HepG2 (cell line): Measurements from ENCODE around the gene SPOCD1. TPM values are rescaled to one million over a fixed set of nuclear protein-coding genes. Genes with fewer than 3 reads are reported as not detected.

Experiments used
- CBFB ChIP-seq: sonication (generic); formaldehyde crosslinking; IDR thresholded peaks from 2 replicates; pipeline ENCODE4 v1.4.0; 2020; ENCODE audit warnings: missing genetic modification reagents
- CCDC6 ChIP-seq: sonication (generic); formaldehyde crosslinking; IDR thresholded peaks from 2 replicates; pipeline ENCODE4 v1.8.1; 2022; ENCODE audit warnings: mild to moderate bottlenecking, missing genetic modification reagents, moderate library complexity
- CREB1 ChIP-seq, 2 experiments: fragments of 450-650 bp in 1 of 2; IDR thresholded peaks; 2 replicates each; pipeline ENCODE4 v1.6.1; 2016 to 2017; ENCODE audit warnings: control low read depth in 1 of 2, mild to moderate bottlenecking in 1 of 2, missing compliant biosample characterization in 1 of 2, missing genetic modification characterization in 1 of 2
- HNRNPUL1 ChIP-seq: fragments of 200-400 bp; formaldehyde crosslinking; IDR thresholded peaks from 2 replicates; pipeline ENCODE4 v1.6.1; 2017; ENCODE audit warnings: low read depth, mild to moderate bottlenecking, low read length, moderate library complexity
- SAFB2 ChIP-seq: sonication (generic); formaldehyde crosslinking; IDR thresholded peaks from 2 replicates; pipeline ENCODE4 v1.5.1; 2020; ENCODE audit warnings: missing genetic modification reagents, low read depth, mild to moderate bottlenecking, borderline replicate concordance
- THAP11 ChIP-seq: IDR thresholded peaks from 2 replicates; pipeline ENCODE4 v1.6.1; 2016; ENCODE audit warnings: missing biosample characterization, missing genetic modification reagents
- ZNF589 ChIP-seq: sonication (generic); formaldehyde crosslinking; conservative IDR thresholded peaks from 2 replicates; pipeline ENCODE4 v1.8.0; 2022; ENCODE audit warnings: mild to moderate bottlenecking, moderate library complexity, missing genetic modification reagents
- polyA plus RNA-seq, 8 experiments: library from polyadenylated mRNA; depleted of rRNA in 3 of 8; stranded (reverse) in 7 of 8; unstranded in 1 of 8; fragments of >200 nt; fragmentation: Illumina TruSeq in 4 of 8; extraction: Trizol in 4 of 8; gene quantifications; 2 replicates each; pipeline versions ENCODE4 v1.2.1 to v1.2.3, GENCODE V29; 2011 to 2016; ENCODE audit warnings: low read depth in 4 of 8, missing spikeins in 1 of 8, mixed read lengths in 1 of 8; ENCODE audit not compliant: insufficient read depth in 1 of 8
- total RNA-seq, 5 experiments: library from RNA; depleted of rRNA; stranded (reverse); fragments of >200 nt; fragmentation: Illumina TruSeq; extraction: Trizol; gene quantifications; 2 replicates each; pipeline ENCODE4 v1.2.3, GENCODE V29; 2016; ENCODE audit warnings: low read depth in 1 of 5
- TF ChIP-seq, protein P1 (sequence below): sonication (generic); formaldehyde crosslinking; IDR thresholded peaks from 2 replicates; pipeline ENCODE4 v1.5.0; 2020; ENCODE audit warnings: mild to moderate bottlenecking, missing genetic modification reagents, borderline replicate concordance
- TF ChIP-seq, protein P2 (sequence below): sonication (generic); formaldehyde crosslinking; IDR thresholded peaks from 2 replicates; pipeline ENCODE4 v1.5.1; 2020; ENCODE audit warnings: mild to moderate bottlenecking, moderate library complexity, missing genetic modification reagents
- TF ChIP-seq, protein P3 (sequence below): sonication (generic); formaldehyde crosslinking; IDR thresholded peaks from 2 replicates; pipeline ENCODE4 v1.4.0; 2020; ENCODE audit warnings: missing genetic modification reagents
- TF ChIP-seq, protein P4 (sequence below): sonication (generic); formaldehyde crosslinking; IDR thresholded peaks from 2 replicates; pipeline ENCODE4 v1.8.0; 2022; ENCODE audit warnings: mild to moderate bottlenecking, missing genetic modification reagents, borderline replicate concordance
- TF ChIP-seq, protein P5 (sequence below): sonication (generic); formaldehyde crosslinking; IDR thresholded peaks from 2 replicates; pipeline ENCODE4 v1.5.0; 2020; ENCODE audit warnings: missing genetic modification reagents

The SPOCD1 gene
- total and polyA plus RNA-seq, 2 of the 13 experiments (the other 11 are each of a cell fraction or from before 2014, with no cell fraction given) = 0.24 to 0.29 TPM

DNA sequence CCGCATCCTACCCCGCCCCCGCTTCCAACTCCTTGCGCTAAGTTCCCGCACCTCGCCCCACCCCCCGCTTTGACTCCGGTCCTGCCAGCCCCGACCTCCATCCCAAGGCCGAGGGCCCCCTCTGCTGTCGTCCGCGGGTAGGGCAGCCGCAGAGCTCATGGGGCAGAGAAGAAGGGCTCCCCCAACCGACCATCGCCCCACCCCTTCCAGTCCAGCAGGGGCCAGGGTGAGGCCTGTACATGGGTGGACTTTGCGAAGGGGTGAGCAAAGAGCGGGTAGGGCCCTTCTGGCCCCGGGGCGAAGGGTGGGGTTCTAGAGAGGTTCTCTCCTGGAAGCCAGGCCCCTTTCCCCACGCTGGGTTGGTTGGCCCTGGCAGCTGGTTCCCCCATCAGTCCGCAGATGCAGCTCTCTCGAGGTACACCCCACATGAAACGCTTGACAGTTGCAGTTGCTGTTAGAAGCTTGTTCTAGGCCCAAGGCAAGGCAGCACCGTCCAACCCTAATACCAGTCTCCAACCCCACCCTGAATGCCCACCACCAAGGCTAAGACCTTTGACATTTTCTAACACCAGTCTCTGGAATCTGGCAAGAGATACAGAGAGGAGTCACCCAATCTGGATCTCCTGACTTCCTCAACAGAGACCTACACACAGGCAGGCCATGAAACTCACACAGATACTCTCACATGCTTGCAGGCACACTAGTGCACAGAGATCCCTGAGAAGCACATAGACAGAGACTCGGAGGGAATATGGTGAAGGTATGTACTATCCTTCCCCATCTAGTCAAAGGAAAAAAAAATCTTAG is 26.4 kb downstream of the SPOCD1 start (continued):
- TF ChIP-seq, protein P1, sequence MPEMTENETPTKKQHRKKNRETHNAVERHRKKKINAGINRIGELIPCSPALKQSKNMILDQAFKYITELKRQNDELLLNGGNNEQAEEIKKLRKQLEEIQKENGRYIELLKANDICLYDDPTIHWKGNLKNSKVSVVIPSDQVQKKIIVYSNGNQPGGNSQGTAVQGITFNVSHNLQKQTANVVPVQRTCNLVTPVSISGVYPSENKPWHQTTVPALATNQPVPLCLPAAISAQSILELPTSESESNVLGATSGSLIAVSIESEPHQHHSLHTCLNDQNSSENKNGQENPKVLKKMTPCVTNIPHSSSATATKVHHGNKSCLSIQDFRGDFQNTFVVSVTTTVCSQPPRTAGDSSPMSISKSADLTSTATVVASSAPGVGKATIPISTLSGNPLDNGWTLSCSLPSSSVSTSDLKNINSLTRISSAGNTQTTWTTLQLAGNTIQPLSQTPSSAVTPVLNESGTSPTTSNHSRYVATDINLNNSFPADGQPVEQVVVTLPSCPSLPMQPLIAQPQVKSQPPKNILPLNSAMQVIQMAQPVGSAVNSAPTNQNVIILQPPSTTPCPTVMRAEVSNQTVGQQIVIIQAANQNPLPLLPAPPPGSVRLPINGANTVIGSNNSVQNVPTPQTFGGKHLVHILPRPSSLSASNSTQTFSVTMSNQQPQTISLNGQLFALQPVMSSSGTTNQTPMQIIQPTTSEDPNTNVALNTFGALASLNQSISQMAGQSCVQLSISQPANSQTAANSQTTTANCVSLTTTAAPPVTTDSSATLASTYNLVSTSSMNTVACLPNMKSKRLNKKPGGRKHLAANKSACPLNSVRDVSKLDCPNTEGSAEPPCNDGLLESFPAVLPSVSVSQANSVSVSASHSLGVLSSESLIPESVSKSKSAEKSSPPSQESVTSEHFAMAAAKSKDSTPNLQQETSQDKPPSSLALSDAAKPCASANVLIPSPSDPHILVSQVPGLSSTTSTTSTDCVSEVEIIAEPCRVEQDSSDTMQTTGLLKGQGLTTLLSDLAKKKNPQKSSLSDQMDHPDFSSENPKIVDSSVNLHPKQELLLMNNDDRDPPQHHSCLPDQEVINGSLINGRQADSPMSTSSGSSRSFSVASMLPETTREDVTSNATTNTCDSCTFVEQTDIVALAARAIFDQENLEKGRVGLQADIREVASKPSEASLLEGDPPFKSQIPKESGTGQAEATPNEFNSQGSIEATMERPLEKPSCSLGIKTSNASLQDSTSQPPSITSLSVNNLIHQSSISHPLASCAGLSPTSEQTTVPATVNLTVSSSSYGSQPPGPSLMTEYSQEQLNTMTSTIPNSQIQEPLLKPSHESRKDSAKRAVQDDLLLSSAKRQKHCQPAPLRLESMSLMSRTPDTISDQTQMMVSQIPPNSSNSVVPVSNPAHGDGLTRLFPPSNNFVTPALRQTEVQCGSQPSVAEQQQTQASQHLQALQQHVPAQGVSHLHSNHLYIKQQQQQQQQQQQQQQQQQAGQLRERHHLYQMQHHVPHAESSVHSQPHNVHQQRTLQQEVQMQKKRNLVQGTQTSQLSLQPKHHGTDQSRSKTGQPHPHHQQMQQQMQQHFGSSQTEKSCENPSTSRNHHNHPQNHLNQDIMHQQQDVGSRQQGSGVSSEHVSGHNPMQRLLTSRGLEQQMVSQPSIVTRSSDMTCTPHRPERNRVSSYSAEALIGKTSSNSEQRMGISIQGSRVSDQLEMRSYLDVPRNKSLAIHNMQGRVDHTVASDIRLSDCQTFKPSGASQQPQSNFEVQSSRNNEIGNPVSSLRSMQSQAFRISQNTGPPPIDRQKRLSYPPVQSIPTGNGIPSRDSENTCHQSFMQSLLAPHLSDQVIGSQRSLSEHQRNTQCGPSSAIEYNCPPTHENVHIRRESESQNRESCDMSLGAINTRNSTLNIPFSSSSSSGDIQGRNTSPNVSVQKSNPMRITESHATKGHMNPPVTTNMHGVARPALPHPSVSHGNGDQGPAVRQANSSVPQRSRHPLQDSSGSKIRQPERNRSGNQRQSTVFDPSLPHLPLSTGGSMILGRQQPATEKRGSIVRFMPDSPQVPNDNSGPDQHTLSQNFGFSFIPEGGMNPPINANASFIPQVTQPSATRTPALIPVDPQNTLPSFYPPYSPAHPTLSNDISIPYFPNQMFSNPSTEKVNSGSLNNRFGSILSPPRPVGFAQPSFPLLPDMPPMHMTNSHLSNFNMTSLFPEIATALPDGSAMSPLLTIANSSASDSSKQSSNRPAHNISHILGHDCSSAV (CRISPR knock-in tag) = no peak
- no peak for TF ChIP-seq CREB1 (IDR thresholded peaks at IDR 0.05)
- peak; percentile 4; the same call in 1 of the 2 replicates for TF ChIP-seq CREB1 (CRISPR knock-in tag; IDR thresholded peaks at IDR 0.05)
- TF ChIP-seq HNRNPUL1 = no peak
- TF ChIP-seq THAP11 (CRISPR knock-in tag) = peak; percentile 36; the same call in 1 of the 2 replicates
- TF ChIP-seq, protein P2, sequence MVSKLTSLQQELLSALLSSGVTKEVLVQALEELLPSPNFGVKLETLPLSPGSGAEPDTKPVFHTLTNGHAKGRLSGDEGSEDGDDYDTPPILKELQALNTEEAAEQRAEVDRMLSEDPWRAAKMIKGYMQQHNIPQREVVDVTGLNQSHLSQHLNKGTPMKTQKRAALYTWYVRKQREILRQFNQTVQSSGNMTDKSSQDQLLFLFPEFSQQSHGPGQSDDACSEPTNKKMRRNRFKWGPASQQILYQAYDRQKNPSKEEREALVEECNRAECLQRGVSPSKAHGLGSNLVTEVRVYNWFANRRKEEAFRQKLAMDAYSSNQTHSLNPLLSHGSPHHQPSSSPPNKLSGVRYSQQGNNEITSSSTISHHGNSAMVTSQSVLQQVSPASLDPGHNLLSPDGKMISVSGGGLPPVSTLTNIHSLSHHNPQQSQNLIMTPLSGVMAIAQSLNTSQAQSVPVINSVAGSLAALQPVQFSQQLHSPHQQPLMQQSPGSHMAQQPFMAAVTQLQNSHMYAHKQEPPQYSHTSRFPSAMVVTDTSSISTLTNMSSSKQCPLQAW (CRISPR knock-in tag) = peak; percentile 80
- no peak for TF ChIP-seq SAFB2 (CRISPR knock-in tag)
- TF ChIP-seq CBFB (CRISPR knock-in tag) = no peak
- 0 out of 2 replicates have a peak, but pooled peaks have one; percentile 29 for TF ChIP-seq ZNF589
- TF ChIP-seq CCDC6 (CRISPR knock-in tag) = no peak
- TF ChIP-seq, protein P3, sequence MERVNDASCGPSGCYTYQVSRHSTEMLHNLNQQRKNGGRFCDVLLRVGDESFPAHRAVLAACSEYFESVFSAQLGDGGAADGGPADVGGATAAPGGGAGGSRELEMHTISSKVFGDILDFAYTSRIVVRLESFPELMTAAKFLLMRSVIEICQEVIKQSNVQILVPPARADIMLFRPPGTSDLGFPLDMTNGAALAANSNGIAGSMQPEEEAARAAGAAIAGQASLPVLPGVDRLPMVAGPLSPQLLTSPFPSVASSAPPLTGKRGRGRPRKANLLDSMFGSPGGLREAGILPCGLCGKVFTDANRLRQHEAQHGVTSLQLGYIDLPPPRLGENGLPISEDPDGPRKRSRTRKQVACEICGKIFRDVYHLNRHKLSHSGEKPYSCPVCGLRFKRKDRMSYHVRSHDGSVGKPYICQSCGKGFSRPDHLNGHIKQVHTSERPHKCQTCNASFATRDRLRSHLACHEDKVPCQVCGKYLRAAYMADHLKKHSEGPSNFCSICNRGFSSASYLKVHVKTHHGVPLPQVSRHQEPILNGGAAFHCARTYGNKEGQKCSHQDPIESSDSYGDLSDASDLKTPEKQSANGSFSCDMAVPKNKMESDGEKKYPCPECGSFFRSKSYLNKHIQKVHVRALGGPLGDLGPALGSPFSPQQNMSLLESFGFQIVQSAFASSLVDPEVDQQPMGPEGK = peak; percentile 86
- TF ChIP-seq, protein P4, sequence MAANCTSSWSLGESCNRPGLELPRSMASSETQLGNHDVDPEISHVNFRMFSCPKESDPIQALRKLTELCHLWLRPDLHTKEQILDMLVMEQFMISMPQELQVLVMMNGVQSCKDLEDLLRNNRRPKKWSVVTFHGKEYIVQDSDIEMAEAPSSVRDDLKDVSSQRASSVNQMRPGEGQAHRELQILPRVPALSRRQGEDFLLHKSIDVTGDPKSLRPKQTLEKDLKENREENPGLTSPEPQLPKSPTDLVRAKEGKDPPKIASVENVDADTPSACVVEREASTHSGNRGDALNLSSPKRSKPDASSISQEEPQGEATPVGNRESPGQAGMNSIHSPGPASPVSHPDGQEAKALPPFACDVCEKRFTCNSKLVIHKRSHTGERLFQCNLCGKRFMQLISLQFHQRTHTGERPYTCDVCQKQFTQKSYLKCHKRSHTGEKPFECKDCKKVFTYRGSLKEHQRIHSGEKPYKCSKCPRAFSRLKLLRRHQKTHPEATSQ (CRISPR knock-in tag) = no peak
- TF ChIP-seq, protein P5, sequence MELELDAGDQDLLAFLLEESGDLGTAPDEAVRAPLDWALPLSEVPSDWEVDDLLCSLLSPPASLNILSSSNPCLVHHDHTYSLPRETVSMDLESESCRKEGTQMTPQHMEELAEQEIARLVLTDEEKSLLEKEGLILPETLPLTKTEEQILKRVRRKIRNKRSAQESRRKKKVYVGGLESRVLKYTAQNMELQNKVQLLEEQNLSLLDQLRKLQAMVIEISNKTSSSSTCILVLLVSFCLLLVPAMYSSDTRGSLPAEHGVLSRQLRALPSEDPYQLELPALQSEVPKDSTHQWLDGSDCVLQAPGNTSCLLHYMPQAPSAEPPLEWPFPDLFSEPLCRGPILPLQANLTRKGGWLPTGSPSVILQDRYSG = no peak
